GM19238 (cell line): ENCODE measurements around the gene CTSE.
"Not testable (repeated sequence)": the region's sequence is repeated elsewhere in the genome, so short reads cannot be mapped to it uniquely, and the experiment has no call there.

Experiments
- DNase-seq: peaks from one replicate; pipeline ENCODE4 v3.0.0; 2011; ENCODE audit warnings: low spot score; ENCODE audit not compliant: insufficient read length

Gene CTSE

DNA sequence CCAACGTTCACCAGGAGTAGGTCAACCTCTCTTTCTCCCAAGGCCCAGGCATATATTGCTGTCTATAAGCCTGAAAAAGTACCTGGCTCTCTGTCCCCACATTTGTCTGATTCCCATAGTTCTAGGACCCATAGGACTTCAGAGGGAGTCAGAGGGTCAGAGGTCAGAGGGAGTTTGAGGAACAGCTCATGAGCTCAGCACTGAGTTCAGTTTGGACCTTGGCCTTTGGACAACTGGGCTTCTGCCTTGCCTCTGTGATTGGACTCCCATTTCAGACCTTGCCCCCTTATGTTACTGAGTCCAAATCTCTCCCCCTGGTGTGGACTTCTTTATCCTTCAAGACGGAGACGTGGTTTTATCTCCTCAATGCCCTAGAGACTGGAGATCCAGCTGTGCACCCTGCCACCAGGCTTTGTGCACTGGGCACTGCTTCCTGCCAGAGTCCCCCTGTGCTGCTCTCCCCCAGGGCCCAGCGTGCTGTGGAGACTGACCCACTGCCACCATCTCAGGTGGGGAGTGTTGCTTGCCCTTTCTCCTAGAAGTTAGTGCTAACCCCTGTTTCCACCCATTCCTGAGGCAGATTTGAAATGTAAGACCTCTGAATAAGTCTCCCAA lies 3.2 kb downstream of the CTSE start:
- DNase-seq, result no peak

DNA sequence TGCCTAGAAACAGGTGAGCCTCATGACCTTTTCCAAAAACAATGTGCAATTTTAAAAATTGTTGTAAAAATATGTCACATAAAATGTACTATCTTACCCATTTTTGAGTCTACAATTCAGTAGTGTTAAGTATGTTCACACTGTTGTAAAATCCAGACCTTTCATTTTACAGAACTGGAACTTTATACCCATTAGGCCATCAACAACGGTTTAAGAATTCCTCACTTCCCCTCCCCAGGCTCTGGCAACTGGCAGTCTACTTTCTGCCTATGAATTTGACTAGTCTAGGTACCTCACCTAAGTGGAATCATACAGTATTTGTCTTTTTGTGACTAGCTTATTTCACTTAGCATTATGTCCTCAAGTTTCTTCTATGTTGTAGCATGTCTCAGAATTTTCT lies 8.6 kb downstream of the CTSE start:
- no peak for DNase-seq

DNA sequence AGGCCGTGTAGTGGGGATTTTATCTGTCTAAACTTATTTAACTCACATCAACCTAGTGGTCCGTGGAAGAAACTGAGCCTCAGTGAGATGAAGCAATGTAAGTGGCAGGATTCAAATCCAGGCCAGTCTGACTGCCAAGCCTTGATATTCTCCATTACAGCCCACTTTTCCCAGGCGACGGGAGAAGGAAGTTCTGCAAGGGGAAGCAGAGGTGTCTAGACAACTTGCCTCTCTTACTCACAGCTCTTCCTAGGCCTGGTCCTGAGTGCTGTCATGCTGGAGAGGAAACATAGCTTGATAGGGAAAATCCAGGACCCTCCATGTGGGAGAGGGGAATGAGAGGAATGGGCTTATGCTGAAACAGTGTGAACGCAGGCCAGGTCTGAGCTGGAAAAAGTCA lies 9.1 kb downstream of the CTSE start:
- no peak for DNase-seq

DNA sequence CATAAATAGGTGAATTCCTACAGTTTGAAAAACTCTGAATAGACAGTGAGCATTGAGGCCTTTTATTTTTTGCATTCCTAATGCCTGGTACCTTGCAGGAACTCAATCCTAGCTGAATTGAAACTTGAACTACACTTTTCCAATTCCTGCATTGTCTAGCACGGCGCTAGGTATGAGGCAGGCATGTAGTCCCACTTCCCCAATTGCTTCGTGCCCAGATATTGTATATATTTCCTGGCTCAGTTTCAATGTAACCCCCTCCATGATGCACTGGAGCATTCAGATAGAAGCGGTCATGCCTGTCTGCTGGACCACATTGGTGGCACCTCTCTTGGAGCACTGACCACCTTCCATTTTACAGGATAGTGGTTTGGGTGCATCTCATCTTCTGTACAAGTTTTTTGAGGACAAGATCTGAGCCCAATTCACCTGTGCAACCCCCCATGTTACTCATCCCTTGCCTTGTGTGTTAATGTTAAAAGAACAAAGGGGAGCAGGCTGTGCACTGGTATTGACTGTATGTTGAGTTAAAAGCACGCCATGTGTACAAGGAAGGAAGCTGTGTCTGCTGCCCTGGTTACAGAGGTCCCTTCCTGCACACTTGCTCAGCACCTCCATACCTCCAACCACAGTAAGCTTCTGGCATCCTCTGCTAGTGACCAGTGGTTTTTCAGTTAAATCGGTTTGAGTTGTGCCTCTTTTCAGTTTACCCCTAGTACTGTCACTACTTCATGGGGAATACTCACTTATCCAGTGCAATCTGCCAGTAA lies 10.5 kb downstream of the CTSE start:
- no peak for DNase-seq

DNA sequence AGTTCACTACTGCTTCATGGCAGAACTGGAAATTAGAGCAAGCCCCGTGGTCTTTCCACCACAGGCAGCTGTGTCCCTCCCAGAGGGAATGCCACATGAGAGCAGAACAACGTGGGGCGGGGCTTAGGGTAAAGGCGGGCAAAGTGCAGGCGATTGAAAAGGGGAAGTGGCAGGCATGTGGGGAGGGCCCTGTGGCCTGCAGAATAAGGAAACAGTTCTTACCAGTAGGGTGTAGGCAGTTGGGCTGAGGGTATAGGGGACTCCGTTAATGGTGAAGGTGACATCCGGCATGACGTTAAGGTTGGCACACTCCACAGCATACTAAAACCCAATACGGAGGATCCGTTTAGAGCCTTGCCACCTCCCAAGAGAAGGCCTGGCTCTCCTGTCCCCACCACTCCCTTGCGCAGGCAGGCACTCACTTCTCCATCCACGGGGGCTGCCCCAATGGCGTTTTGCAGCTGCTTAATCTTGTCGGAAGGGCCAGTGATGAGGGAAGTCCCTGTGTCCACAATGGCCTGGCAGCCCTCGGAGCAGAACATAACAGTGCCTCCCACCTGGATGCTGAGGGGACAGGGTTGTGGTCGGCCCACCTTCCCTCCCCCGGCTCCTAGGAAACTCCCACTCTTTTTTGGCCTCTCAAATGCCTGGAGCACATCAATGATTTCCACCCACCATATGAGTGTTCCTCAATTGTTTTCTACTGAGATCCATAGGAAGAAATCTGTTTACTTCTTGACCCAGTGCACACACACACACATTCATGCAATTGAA lies 11.4 kb downstream of the CTSE start:
- DNase-seq, result peak; percentile 56

DNA sequence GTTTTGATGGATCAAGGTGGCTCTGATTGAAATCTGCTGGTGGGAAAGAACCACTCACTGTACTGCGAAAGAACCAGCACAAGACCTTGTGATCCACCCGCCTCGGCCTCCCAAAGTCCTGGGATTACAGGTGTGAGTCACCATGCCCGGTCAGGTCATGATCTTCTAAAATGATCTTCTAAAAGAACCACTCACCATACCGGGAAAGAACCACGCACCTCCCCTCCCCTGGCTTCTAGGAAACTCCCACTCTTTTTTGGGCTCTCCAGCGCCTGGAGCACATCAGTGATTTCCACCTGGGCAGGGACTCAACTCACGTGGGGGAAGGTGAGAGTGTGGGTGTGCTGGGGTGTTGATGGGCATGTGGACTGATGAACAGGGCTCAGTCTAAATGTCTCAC lies 12.6 kb downstream of the CTSE start:
- DNase-seq, result no peak

DNA sequence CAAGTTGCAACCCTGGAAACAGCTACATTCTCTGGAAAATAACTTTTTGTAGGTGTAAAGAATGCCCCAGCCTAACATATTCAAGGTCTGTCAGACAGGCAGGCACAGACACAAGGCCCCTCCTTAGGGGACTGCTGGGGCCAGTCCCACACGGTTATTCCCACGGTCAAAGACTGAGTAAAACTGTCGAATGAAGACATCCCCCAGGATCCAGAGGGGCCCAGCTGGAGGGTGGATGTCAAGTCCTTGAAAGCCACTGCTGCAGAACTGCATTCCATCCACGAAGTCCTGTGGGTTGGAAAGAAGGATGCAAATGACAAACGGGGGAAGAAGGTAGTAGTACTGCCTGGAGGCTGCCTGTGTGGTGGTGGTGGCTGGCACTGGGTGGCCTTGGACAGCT lies 13.6 kb downstream of the CTSE start:
- no peak for DNase-seq

DNA sequence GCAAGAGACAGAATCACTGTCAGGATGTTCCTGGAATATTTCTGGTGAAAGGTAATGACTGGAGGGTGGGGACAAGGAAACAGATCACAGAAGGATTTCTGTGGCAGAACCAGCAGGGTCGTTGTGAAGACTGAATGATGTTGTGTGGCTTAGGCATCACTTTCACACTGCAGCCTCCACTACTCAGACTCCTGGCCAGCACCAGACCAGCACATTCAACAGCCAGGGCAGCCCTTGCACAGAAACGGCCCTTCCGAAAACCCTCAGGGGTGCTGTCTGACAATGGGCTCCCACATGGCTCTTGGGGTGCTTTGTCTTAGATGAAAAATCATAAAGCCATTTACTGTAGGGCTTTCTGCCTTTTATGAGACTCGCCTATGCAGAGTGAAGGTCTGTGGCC lies 16.7 kb downstream of the CTSE start:
- DNase-seq, result no peak

DNA sequence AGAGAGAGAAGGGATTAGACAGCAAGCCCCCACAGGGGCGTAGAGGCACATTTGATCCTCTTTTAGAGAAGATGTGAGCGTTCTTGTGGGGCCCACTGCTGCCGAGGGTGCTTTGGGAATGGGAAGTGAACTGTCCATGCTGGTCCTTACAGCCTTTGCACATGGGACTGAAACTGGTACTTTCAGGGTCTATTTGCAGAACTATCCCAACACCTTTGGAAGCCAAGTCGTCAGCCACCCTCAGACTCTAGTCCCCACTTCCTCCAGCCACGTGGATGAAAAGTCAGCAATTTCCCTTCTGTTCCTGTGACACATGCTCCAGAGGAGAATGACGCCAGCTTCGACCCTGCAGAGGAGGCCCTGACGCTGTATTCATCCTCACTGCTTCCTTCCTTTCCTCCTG lies 17.9 kb downstream of the CTSE start:
- no peak for DNase-seq

DNA sequence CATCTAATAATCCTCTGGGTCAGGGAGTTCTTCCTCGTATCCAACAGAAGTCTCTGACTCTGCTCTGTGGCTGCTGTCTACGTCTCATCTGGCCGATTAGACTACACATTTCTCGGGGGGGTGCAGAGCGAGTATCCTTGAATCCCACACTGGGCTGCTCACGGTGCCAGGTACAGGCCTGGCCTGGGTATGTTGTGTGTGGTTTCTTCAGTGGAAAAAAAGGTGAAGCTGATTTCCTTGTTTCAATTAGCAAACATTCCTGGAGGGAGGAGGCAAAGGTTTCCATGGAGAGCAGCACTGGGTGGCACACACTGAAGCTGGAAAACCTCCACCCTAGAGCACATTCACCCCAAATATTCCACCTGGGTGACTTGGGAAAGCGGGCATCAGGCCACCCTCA lies 18.5 kb downstream of the CTSE start:
- no peak for DNase-seq

DNA sequence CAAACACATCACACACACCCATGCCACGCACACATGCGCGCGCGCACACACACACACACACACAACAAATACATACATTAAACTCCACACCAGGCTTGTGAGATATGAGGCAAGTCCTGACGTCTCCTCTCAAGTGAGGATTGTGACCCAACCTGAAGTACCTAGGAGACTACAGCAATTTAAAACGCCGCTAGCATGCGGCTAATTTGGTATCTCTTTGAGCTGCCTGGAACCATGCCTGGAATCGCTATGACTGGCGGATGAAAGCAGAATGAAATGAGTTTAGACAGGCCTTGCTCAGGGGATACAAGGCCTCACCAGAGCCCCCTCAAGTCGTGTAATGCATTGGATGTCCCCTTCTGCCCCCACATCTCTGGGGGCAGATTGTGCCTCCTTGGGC lies 18.9 kb downstream of the CTSE start:
- DNase-seq, result no peak

DNA sequence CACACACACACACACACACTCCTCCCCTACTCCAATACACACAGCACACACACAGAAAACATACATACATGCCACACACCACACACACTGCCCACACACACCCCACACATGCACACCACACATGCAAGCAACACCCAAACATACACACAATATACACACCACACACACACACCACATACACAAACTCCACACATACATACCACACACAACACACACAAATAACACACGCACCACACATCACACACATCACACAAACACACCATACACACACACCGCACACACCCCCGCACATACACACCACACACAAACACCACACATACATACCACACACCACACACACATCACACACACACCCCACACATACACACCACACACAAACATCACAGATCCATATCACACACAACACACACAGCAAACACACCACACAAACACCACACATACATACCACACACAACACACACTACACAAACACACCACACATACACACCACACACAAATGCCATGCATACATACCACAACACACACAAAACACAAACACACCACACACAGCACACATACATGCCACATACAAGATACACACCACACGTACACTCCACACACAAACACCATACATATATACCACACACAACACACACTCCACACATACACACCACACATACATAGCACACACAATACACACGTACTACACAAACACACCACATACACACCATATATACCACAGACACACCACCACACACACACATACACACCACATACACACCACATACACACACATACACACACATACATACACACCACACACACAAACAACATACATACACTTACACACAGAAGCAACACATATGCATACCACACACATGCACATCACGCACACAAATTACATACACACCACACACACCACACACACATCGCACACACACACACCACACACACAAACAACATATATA lies 19.6 kb downstream of the CTSE start:
- no peak for DNase-seq

DNA sequence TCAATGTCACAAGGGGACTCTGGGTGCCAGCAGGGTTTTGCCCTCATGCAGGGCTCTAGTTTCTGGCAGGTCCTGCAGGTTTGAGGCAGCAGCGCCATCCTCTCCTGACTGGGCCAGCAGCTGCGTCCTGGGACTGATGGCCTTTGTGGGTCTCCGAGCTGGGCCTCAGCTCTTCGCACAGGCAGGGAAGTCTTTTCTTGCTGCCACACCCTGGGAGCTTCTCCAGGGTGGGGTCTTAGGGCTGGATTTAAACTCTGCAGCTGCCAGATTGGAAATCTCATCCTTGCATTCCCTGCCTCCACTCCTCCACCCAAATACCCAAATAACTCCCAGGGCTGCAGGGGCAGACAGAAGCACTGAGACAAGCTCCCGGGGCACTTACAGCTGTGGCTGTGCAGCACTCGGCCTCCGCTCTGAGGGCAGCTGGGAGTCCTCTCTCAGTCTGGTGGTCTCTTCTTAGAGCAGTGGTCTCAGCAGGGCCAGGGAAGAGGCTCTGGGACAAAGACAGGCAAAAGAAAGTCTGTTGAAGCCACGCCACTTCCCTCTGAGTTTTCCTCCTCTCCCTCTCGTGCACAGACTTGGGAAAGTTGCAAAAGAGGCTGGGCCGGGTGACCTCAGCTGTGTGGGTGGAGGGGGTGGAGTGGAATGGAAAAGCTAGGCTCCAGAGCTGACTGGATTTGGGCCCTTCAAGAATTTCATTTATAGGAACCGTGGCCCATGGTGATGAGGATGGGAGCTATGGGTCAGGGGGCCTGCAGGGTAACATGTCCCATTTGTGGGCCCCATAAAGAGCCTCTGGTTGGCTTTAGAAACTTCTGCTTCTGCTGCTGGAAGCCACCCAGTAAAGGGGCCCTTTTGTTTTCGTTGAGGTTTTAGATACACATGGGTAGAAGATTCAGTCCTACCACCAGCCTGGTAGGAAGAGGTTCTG lies 20.6 kb downstream of the CTSE start, which contains the start of gene RAB7B:
Gene RAB7B, minus strand, starts transcription at position 525 of the 931 bp plus-strand sequence. CDS start 9,260 bp downstream, outside the sequence.
- no peak for DNase-seq

DNA sequence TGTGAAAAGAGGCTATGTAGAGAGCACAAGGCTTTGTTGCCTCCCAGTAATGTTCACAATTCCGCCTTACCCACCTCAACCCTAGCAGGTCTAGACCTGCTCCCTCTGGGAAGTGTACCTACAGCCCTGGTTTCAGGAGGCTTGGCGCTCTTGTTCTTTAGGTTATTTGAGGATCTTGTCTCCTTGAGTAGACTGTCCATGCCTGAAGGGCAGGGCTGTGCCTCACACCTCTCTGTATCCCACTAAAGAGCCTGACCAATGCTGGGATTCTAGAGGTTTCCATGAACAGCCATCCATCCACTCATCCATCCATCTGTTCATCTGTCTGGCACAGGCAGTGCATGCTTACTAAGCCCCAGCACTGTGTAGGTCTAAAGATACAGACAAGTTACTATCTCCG lies 21.5 kb downstream of the CTSE start:
- DNase-seq, result no peak

DNA sequence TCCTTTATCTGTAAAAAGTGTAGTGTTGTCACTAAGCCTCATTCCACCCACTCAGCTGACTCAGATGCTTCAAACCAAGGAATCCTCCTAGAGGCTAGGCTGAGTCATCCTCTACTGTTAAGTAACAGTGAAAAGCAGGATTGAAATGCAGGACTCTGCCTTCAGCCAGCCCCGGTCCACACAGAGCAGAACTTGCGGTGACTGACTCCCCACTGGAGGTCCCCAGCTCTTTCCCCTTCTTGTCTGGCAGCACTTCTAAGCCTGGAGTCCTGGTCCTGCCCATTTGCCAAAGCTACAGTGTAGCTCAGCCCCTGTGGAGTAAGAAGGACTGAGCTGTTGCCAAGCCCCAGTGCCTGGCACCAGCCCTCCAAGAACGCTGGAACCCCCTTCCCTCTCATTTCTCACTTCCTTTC lies 22.2 kb downstream of the CTSE start:
- DNase-seq, result no peak

DNA sequence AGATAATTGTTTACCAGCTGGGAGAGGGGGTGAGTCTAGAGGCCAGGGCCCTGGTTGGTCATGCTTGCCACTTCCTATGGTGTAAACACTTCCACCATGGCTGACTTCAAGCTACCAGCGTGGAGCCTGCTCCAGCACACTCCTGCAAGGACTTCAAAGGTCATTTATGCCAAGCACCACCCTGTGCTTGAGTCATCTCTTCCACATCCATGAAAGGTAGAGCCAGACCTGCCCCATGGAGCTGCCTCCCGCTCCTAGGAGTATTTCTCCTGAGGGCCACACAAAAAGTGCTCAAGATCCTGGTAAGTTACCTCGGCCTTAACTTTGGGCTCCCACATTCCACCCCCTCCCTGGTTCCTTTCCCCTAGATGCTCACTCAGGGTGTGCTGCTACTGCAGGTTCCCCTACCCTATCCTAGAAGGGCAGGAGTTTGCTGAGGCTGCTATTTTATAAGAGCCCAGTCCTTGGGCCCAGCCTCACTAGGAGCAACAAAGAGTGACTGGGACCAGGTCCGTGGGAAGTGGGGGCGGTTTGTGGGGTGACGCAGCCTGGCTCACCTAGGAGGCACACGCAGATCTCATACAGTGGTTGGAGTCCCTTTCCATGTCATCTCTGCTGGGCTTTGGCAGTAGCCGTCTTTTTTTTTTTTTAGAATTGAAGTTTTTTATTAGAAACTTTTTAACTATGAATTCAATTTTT lies 22.9 kb downstream of the CTSE start:
- DNase-seq, result no peak

DNA sequence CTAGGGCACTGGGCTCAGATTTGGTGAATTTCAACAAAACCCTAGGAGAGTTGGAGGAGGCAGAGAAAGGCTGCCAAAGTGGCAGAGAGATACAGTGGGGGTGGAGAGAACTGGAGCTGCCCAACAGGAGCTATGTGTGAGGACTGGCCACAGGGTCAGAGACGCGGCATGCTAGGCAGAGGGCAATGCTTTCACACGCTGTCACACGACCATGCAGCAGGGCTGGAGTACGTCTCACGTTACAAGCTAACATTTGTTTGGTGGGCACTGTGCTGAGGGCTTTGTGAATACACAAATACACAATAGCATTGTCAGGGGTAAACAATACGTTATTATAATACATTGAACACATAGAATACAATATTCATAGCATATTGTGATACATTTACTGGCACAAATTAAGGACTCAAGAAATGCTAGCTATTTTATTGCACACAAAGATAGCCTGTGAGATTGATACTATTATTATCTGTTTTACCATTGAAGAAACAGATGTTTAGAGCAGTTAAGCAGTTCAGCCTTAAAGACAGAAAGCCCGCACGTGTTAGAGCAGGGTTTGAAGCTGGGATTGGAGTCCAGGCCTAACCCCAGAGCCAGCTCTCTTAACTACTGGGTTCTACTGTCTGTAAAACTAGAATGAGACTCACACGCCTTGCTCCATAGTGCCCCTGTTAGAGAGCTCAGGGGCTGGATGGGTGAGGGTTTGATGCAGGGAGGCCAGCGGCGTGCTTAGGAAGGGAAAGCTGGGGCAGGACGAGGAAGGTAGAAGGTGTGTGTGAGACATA lies 25.0 kb downstream of the CTSE start:
- DNase-seq, result no peak

DNA sequence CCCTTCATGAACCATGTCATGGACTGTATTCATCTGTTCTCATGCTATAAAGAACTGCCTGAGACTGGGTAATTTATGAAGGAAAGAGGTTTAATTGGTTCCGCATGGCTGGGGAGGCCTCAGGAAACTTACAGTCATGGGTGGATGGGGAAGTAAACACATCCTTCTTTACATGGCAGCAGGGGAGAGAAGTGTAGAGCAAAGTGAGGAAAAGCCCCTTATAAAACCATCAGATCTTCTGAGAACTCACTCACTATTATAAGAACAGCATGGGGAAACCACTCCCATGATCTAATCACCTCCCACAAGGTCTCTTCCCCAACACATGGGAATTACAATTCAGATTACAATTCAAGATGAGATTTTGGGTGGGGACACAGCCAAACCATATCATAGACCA lies 27.1 kb downstream of the CTSE start:
- DNase-seq, result not testable (repeated sequence)

DNA sequence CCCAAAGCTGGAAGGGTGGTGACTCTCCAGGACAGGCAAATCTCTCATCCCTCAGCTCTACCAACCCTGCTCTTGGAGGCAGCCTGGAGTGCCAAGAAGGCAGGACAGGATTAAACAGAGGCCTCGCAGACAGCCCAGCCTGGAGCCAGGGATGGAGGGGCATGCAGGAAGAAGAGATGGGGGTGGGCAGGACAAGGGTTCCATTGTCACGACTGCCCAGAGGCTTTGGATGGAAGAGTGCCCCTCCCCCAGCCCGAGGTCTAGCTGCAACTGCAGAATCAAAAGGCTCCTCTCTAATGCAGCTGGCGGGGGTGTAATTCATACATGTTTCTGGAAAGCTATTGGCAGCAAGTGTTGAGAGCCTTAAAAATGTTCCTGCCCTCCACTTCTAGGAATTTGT lies 29.3 kb downstream of the CTSE start:
- DNase-seq, result no peak
